Natural killer cell (primary cell): ENCODE data around the gene UNC13D. TPM values are rescaled to one million over a fixed set of nuclear protein-coding genes. Genes with fewer than 3 reads are reported as not detected.

Experiments
- ATAC-seq, 3 donors: fragments of 150-1000 bp in 2 of 3; fragments of 200-7000 bp in 1 of 3; cut with Tn5 transposase; 1 replicate in 1 of 3; 2 replicates in 2 of 3; pipeline ENCODE4 v1.10.0; 2021; ENCODE audit warnings: mild to moderate bottlenecking in 2 of 3, moderate library complexity in 2 of 3
- DNase-seq, 2 donors: peaks; one replicate each; pipeline versions ENCODE4 v3.0.0 to v3.0.0-alpha.2; 2013 to 2021; ENCODE audit warnings: mixed read lengths in 1 of 2
- H3K27ac ChIP-seq: one replicate; pipeline ENCODE4 v1.5.1; 2013; ENCODE audit warnings: mild to moderate bottlenecking, low read length
- H3K27me3 ChIP-seq: one replicate; pipeline ENCODE4 v1.6.1; 2013; ENCODE audit warnings: low read length; ENCODE audit not compliant: control insufficient read depth, insufficient read depth
- H3K36me3 ChIP-seq: one replicate; pipeline ENCODE4 v1.6.1; 2013; ENCODE audit warnings: low read length; ENCODE audit not compliant: control insufficient read depth, insufficient read depth
- H3K4me1 ChIP-seq: one replicate; pipeline ENCODE4 v1.6.1; 2013; ENCODE audit warnings: low read length; ENCODE audit not compliant: control insufficient read depth, insufficient read depth
- H3K4me3 ChIP-seq: one replicate; pipeline ENCODE4 v1.5.1; 2013; ENCODE audit warnings: low read length
- H3K9me3 ChIP-seq: one replicate; pipeline ENCODE4 v1.6.1; 2013; ENCODE audit warnings: low read length; ENCODE audit not compliant: control insufficient read depth, insufficient read depth
- H3K27ac Mint-ChIP-seq, 2 donors: one replicate each; pipeline ENCODE4 v1.8.0; 2022; ENCODE audit warnings: mild to moderate bottlenecking in 2 of 2, mixed read lengths in 2 of 2, moderate library complexity in 1 of 2
- H3K27me3 Mint-ChIP-seq, 2 donors: one replicate each; pipeline ENCODE4 v1.8.0; 2022; ENCODE audit warnings: low read depth in 2 of 2, mixed read lengths in 2 of 2
- H3K36me3 Mint-ChIP-seq: one replicate; pipeline ENCODE4 v1.8.0; 2022; ENCODE audit warnings: mixed read lengths
- H3K4me1 Mint-ChIP-seq, 2 donors: one replicate each; pipeline ENCODE4 v1.8.0; 2022; ENCODE audit warnings: mixed read lengths in 2 of 2
- H3K4me3 Mint-ChIP-seq: one replicate; pipeline ENCODE4 v1.8.0; 2022; ENCODE audit warnings: mild to moderate bottlenecking, moderate library complexity, mixed read lengths
- H3K9me3 Mint-ChIP-seq, 2 donors: one replicate each; pipeline ENCODE4 v1.8.0; 2022; ENCODE audit warnings: mixed read lengths in 2 of 2
- CTCF ChIP-seq: fragments of 200-600 bp; IDR thresholded peaks from one replicate; pipeline ENCODE4 v1.8.0; 2022; ENCODE audit warnings: antibody characterized with exemption
- WGBS: methylation state at CpG from one replicate; pipeline ENCODE4 v1.1.7; 2013; ENCODE audit warnings: missing lambda C conversion rate; ENCODE audit not compliant: insufficient coverage; 5-methylcytosine and 5-hydroxymethylcytosine counted together
- intact Hi-C: fragments of 100-400 bp; cut with micrococcal nuclease; formaldehyde crosslinking; loops from one replicate; pipeline ENCODE4 v1.14.2; 2022
- total RNA-seq, 4 donors: library from RNA; stranded (reverse); fragments of 120-200 nt in 1 of 4; gene quantifications; one replicate each; pipeline versions ENCODE4 v1.2.3 to v1.2.4, GENCODE V29; 2013 to 2022

The UNC13D gene
- total RNA-seq, 3 donors from 2014 or later (not counting 1 experiment from before 2014, with no cell fraction given): 269 to 279 (median 277) TPM

- H3K4me3 Mint-ChIP-seq: no peak overlapping the region
- no peaks in the 10 kb centered on the region for H3K27me3 ChIP-seq
- no peaks in the 10 kb centered on the region for H3K36me3 Mint-ChIP-seq
- no peak for TF ChIP-seq CTCF
- peaks cover 35% of the 10 kb centered on the region for H3K4me1 ChIP-seq
- no peaks in the 10 kb centered on the region for H3K9me3 ChIP-seq
- intact Hi-C loops: no loop called here
- DNase-seq: no peak
- peaks cover 55% of the 10 kb centered on the region for H3K36me3 ChIP-seq
- H3K9me3 Mint-ChIP-seq: no peaks in the 10 kb centered on the region
- no peak for ATAC-seq
- peaks cover 10 to 28% of the 10 kb centered on the region in 2 donors for H3K4me1 Mint-ChIP-seq
- H3K4me3 ChIP-seq: no peak overlapping the region
- peak overlapping the region in 1 of 2 donors; percentile 54 for H3K27ac Mint-ChIP-seq
- no peak overlapping the region for H3K27ac ChIP-seq
- 92% methylated on average over 21 of the region's 25 CpGs for WGBS
- H3K27me3 Mint-ChIP-seq: no peaks in the 10 kb centered on the region
These were observed 3.7 kb upstream of the UNC13D start for GRCh38 chr17:75847614-75848522.

GRCh38 chr17:75846692-75847613 lies 2.7 kb upstream of the UNC13D start:
- DNase-seq: no peak
- Histone ChIP-seq H3K4me3 (no peak overlapping the region), H3K27me3 (no peaks in the 10 kb centered on the region), H3K4me1 (peaks cover 44% of the 10 kb centered on the region), H3K36me3 (peaks cover 62% of the 10 kb centered on the region), H3K9me3 (no peaks in the 10 kb centered on the region), H3K27ac (no peak overlapping the region)
- Mint-ChIP-seq H3K36me3 (no peaks in the 10 kb centered on the region), H3K9me3 (no peaks in the 10 kb centered on the region), H3K4me3 (no peak overlapping the region), H3K4me1 (peaks cover 10 to 28% of the 10 kb centered on the region in 2 donors), H3K27me3 (no peaks in the 10 kb centered on the region), H3K27ac (peak overlapping the region in 1 of 2 donors; percentile 94)
- TF ChIP-seq CTCF: no peak
- no peak for ATAC-seq
- 95% methylated on average over 34 of the region's 34 CpGs for WGBS
- intact Hi-C loops: no loop called here

GRCh38 chr17:75845933-75846691 lies 1.9 kb upstream of the UNC13D start:
- Histone ChIP-seq H3K36me3 (peaks cover 58% of the 10 kb centered on the region), H3K4me3 (no peak overlapping the region), H3K27ac (peak overlapping the region; percentile 95), H3K9me3 (no peaks in the 10 kb centered on the region), H3K4me1 (peaks cover 45% of the 10 kb centered on the region), H3K27me3 (no peaks in the 10 kb centered on the region)
- no peak for TF ChIP-seq CTCF
- DNase-seq: no peak
- intact Hi-C loops: no loop called here
- ATAC-seq: no peak
- Mint-ChIP-seq H3K36me3 (no peaks in the 10 kb centered on the region), H3K4me1 (peaks cover 10 to 28% of the 10 kb centered on the region in 2 donors), H3K27me3 (no peaks in the 10 kb centered on the region), H3K27ac (peak overlapping the region; percentile 84 to 94), H3K9me3 (no peaks in the 10 kb centered on the region), H3K4me3 (no peak overlapping the region)
- 94% methylated on average over 19 of the region's 22 CpGs for WGBS
